ENCODE data around the gene AOPEP. TPM values are rescaled to one million over a fixed set of nuclear protein-coding genes. Genes with fewer than 3 reads are reported as not detected.

The AOPEP gene
- total RNA-seq, 1 experiment from 2014 or later: 15.0 TPM

DNA sequence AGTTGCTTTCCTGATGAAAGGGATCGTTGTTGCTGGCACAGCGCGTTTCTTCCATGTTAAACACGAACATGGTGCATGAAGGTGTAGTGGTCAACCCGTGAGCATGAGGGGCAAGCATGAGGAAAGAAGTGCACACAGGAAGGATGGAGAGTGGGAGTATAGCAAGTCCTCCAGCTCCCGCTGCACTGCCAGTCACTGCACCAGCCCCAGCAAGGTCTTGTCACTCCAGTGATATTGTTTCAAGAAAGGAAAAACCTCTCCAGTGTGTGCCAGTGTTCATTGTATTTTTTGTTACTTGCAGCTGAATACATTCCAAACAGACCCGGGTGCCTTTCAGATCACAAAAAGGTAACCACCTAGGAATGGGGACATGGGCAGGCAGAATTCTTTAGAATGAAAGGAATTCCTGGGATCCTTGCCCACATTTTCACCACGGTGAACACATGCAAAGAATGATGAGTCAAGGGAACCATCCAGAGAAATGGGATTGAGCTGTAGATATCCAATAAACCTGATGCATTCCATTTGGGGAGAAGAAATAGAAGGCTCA, 186.3 kb downstream of the AOPEP start:
- no peak overlapping the region for H3K4me3 Mint-ChIP-seq
- peaks cover 11% of the 10 kb centered on the region for H3K4me1 ChIP-seq (ENCODE audit: insufficient read depth, low read length)
- H3K18ac ChIP-seq (ENCODE audit: insufficient read length, low read depth, low read length): peak overlapping the region; percentile 22
- H2BK5ac ChIP-seq (ENCODE audit: insufficient read length, low read length): no peak overlapping the region
- H3K27ac ChIP-seq (ENCODE audit: insufficient read length, low read depth, low read length): no peak overlapping the region
- H3K23me2 ChIP-seq (ENCODE audit: insufficient read length, low read depth, low read length, poor library complexity, severe bottlenecking): no peaks in the 10 kb centered on the region
- H3K27me3 Mint-ChIP-seq (ENCODE audit: low read depth): no peaks in the 10 kb centered on the region; the same call in 1 of the 2 replicates
- H3K9me3 ChIP-seq (ENCODE audit: control insufficient read depth, low read depth, low read length): no peaks in the 10 kb centered on the region
- TF ChIP-seq, protein P1, sequence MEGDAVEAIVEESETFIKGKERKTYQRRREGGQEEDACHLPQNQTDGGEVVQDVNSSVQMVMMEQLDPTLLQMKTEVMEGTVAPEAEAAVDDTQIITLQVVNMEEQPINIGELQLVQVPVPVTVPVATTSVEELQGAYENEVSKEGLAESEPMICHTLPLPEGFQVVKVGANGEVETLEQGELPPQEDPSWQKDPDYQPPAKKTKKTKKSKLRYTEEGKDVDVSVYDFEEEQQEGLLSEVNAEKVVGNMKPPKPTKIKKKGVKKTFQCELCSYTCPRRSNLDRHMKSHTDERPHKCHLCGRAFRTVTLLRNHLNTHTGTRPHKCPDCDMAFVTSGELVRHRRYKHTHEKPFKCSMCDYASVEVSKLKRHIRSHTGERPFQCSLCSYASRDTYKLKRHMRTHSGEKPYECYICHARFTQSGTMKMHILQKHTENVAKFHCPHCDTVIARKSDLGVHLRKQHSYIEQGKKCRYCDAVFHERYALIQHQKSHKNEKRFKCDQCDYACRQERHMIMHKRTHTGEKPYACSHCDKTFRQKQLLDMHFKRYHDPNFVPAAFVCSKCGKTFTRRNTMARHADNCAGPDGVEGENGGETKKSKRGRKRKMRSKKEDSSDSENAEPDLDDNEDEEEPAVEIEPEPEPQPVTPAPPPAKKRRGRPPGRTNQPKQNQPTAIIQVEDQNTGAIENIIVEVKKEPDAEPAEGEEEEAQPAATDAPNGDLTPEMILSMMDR (conservative IDR thresholded peaks at IDR 0.05): no peak
- H3K4ac ChIP-seq (ENCODE audit: low read depth, low read length): no peak overlapping the region
- H3K9ac ChIP-seq (ENCODE audit: extremely low read depth, insufficient read length, low read length): no peak overlapping the region
- no peak overlapping the region for H2BK12ac ChIP-seq (ENCODE audit: insufficient read length, low read depth, low read length)
- no peaks in the 10 kb centered on the region for H4K20me1 ChIP-seq (ENCODE audit: control insufficient read depth, insufficient read depth, insufficient read length)
- no peak overlapping the region for H3K23ac ChIP-seq (ENCODE audit: insufficient read length, low read depth, low read length)
- H4K91ac ChIP-seq (ENCODE audit: insufficient read length, low read depth, low read length): no peak overlapping the region
- H2AFZ ChIP-seq (ENCODE audit: low read length): no peak overlapping the region
- no peak overlapping the region for H3T11ph ChIP-seq (ENCODE audit: low read length)
- no CpG with 5 or more reads among the region's 8 CpGs for WGBS (ENCODE audit: extremely low coverage, insufficient read length, low lambda C conversion rate)
- no peak overlapping the region for H2AK5ac ChIP-seq (ENCODE audit: insufficient read length, low read length)
- H3K4me2 ChIP-seq (ENCODE audit: insufficient read depth, insufficient read length, low read length): no peak overlapping the region
- H3K79me2 ChIP-seq (ENCODE audit: insufficient read depth, low read length): no peaks in the 10 kb centered on the region
- H2BK120ac ChIP-seq (ENCODE audit: low read depth, low read length, poor library complexity, severe bottlenecking): no peak overlapping the region
- no peak for DNase-seq
- H3K9me3 Mint-ChIP-seq: no peaks in the 10 kb centered on the region; a peak in 1 of 5 replicates
- no peak overlapping the region for H4K5ac ChIP-seq (ENCODE audit: insufficient read length, low read depth, low read length)
- no peaks in the 10 kb centered on the region for H3K27me3 ChIP-seq (ENCODE audit: insufficient read depth, low read length)
- H3K4me1 Mint-ChIP-seq: peaks cover 70 to 83% of the 10 kb centered on the region in 2 experiments
- no peak overlapping the region for H3K14ac ChIP-seq (ENCODE audit: insufficient read depth, low read length)
- H3K56ac ChIP-seq (ENCODE audit: insufficient read length, low read depth, low read length): no peak overlapping the region
- no peaks in the 10 kb centered on the region for H3K79me1 ChIP-seq (ENCODE audit: insufficient read depth, low read depth, low read length, poor library complexity, severe bottlenecking)
- H4K8ac ChIP-seq (replicated peaks; ENCODE audit: insufficient read length, low read depth, low read length): no peak overlapping the region
- H3K36me3 Mint-ChIP-seq (ENCODE audit: insufficient read depth in 1 of 3, low read depth in 3 of 3): no peaks in the 10 kb centered on the region
- H3K27ac Mint-ChIP-seq: peak overlapping the region in 2 of 3 experiments; percentile 46 to 82; a peak in 3 of 7 replicates
- H2BK20ac ChIP-seq (ENCODE audit: low read depth, low read length, poor library complexity, severe bottlenecking): no peak overlapping the region
- H2BK15ac ChIP-seq (ENCODE audit: low read depth, low read length): no peak overlapping the region
